DMS 273 (cell line): ENCODE measurements around the gene ZNF765.
"Not testable (repeated sequence)": the region's sequence is repeated elsewhere in the genome, so short reads cannot be mapped to it uniquely, and the experiment has no call there.

Experiments
- DNase-seq: peaks from one replicate; lab custom pipeline; 2025; ENCODE audit not compliant: unreplicated experiment; lab: John Stamatoyannopoulos, UW

ZNF765 gene

DNA sequence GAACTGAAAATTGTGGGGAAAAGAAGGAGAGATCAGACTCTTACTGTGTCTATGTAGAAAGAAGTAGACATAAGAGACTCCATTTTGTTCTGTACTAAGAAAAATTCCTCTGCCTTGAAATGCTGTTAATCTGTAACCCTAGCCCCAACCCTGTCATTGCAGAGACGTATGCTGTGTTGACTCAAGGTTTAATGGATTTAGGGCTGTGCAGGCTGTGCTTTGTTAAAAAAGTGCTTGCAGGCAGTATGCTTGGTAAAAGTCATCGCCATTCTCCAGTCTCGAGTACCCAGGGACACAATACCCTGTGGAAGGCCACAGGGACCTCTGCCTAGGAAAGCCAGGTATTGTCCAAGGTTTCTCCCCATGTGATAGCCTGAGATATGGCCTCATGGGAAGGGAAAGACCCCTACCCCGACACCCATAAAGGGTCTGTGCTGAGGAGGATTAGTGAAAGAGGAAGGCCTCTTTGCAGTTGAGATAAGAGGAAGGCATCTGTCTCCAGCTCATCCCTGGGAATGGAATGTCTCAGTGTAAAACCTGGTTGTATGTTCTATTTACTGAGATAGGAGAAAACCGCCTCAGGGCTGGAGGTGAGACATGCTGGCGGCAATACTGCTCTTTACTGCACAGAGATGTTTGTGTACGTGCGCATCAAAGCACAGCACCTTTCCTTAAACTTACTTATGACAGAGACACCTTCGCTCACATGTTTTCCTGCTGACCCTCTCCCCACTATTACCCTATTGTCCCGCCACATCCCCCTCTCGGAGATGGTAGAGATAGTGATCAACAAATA, 25.8 kb downstream of the ZNF765 start:
- not testable (repeated sequence) for DNase-seq

DNA sequence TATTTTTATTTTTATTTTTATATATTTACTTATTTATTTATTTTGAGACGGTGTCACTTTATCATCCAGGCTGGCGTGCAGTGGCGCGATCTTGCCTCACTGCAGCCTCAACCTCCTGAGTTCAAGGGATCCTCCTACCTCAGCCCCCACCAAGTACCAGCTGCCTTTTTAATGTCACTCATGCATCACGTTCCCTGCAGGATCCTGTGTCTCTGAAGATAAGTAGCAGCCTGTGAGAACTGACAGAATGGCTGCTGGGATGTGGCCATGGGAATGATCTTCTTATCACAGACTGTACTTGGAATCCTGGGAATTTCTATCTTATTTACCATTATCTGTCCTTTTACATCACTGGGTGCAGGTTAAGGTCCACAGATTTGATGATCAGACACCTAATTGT, 27.6 kb downstream of the ZNF765 start:
- DNase-seq = no peak

DNA sequence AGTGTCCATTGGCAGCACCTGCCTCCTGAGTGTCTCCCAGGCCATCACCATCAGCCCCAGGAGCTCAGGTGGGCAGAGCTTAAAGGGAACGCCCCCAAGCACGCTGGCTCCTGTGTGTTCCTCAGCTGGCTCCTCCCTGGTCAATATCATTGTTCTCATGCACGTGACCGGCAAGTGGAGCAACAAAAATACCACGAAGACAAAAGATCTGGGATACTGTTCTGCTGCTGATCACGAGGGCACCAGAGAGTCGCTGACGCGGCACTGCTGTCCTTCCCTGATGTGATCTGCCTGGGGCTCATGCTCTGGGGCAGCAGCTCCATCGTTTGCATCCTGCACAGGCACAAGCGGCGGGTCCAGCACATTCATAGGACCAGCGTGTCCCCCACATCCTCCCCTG, 28.1 kb downstream of the ZNF765 start:
- DNase-seq = not testable (repeated sequence)

DNA sequence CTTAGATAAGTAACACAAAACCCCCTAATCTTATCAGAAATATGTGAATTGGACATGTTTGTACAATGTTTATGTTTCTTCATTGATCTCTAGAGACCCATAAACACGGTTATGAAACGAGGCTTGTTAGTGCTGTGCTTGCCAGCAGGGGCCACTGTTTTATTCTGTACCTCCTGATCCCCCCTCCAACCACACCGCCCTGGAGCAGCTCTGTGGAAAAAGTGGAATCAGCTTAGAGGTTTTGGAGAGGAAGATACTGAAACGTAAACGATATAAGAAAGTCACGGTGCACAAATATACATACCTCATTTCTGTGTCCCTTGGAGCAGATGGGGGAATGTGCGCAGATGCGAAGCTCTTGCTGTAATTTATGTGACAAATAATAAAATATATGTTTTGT, 28.7 kb downstream of the ZNF765 start:
- peak; percentile 23 for DNase-seq

DNA sequence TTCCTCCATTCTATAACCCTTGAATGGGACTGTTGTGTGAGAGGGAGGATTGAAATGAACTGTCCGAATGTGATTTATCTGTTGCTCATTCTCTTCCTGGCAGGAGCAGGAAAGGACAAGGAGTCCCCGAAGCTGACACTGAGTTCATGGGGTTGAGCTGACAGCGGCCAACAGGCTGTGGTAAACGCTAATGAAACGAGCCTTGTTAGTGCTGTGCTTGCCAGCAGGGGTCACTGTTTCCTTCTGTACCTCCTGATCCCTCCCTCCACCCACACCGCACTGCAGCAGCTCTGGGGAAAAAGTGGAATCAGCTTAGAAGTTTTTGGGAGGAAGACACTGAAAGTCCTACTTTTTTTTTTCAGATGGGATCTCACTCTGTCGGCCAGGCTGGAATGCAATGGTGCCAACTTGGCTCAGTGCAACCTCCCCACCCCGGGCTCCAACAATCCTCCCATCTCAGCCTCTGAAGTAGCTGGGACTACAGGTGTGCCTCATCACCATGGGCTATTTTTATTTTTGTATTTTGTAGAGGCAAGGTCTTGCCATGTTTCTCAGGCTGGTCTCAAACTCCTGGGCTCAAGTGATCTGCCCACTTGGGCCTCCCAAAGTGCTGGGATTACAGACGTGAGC, 30.1 kb downstream of the ZNF765 start:
- peak; percentile 70 for DNase-seq

DNA sequence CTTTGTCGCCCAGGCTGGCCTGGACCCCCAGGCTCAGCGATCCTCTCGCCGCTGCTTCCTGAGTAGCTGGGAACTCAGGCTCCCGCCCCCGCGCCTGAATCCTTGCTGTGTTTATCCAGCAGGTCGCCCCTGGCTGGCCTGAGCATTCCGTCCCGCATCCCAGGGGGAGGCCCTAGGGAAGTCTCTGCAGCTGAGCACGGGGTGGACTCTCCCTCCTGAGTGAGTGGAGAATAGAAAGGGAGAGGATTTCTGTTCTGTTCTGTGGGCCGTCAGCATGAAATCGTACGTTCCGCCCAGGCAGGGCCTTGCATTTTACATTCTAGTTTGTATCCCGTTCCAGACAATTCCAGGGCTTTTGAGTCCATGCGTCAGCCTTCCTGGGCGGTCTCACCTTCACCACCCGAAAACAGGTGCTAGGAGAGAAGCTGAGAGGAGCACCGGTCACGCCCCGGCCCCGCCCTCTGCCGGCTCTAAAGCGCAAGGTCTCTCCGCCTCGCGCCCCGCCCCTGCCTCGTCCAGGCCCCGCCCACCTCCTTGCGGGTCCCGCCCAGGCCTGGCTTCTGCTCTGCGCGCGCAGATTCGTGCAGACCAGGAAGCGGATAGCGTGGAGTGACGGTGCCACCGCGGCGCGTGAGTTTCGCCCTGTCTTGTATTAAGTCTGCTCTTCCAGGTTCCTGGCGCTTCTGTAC, 36.6 kb downstream of the ZNF765 start, which contains the start of gene ZNF761:
Gene ZNF761 (plus strand): TSS at position 586 of the 689 bp plus-strand sequence. CDS start 15,285 bp downstream, outside the sequence.
- DNase-seq = peak; percentile 96

DNA sequence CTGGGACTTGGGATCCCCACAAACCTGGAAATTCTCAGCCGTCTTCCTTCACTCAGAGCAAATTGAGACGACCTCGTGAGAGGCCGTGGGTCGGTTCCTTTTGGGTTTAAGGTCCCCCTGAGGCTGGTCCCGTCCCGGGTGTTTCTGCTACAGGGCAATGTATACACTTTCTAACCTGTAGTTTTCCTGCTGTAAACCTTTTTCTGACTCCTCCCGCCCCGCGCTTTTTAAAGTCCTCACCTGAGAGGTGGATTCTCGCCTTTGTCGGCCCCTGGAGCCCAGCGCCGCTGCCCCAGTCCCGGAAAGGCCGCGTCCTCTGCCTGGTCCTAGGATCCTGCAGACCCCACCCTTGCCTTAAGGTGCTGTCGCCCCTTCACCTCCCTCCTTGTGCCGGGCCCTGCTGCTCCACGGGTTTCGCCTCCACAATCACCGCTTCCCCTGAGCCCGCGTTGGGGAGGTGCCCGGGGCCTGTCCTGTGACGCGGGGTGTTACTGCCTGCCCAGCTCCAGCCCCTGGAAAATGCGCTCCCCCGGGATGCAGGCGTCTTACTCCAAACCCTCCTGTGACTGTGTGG, 37.2 kb downstream of the ZNF765 start:
- DNase-seq = peak; percentile 51

DNA sequence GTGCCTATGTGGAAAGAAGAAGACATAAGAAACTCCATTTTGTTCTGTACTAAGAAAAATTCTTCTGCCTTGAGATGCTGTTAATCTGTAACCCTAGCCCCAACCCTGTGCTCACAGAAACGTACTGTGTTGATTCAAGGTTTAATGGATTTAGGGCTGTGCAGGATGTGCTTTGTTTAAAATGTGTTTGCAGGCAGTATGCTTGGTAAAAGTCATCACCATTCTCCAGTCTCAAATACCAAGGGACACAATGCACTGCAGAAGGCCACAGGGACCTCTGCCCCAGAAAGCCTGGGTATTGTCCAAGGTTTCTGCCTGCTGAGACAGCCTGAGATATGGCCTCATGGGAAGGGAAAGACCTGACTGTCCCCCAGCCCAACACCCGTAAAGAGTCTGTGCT, 48.9 kb downstream of the ZNF765 start:
- not testable (repeated sequence) for DNase-seq

DNA sequence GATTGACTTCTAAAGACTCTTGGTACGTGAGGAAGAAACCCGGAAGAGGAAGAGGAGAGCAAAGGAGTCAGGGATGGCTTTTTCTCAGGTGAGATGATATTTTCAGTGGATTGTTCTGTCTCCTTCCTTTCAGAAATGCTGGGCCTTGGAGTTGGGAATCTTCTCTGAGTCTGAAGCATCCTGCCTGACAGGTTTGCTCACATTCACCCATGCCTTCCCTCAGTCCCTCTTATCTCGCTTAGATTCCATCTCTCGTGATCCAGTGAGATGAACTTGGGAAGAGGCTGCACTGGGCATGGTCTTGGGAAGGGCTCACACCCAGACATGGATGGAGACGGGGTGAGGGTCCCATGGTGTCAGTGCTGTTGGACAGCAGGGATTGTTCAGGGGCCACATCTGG, 52.2 kb downstream of the ZNF765 start:
- not testable (repeated sequence) for DNase-seq

DNA sequence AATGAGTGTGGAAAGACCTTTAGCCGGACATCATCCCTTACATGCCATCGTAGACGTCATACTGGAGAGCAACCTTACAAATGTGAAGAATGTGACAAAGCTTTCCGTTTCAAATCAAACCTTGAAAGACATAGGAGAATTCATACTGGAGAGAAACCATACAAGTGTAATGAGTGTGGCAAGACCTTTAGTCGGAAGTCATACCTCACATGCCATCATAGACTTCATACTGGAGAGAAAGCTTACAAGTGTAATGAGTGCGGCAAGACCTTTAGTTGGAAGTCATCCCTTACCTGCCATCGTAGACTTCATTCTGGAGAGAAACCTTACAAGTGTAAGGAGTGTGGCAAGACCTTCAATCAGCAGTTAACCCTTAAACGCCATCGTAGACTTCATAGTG, 60.9 kb downstream of the ZNF765 start:
- no peak for DNase-seq

DNA sequence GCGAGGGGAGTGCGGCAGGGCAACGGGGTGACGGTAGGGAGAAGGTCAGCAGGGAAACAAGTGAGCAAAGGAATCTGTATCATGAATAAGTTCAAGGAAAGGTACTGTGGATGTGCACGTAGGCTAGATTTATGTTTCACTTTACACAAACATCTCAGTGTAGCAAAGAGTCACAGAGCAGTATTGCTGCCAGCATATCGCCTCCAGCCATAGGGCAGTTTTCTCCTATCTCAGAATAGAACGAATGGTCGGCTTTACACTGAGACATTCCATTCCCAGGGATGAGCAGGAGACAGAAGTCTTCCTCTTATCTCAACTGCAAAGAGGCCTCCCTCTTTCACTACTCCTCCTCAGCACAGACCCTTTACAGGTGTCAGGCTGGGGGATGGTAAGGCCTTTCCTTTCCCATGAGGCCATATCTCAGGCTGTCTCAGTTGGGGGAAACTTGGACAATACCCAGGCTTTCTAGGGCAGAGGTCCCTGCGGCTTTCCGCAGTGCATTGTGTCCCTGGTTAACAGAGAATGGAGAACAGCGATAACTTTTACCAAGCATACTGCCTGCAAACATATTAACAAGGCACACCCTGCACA, 65.3 kb downstream of the ZNF765 start:
- not testable (repeated sequence) for DNase-seq

DNA sequence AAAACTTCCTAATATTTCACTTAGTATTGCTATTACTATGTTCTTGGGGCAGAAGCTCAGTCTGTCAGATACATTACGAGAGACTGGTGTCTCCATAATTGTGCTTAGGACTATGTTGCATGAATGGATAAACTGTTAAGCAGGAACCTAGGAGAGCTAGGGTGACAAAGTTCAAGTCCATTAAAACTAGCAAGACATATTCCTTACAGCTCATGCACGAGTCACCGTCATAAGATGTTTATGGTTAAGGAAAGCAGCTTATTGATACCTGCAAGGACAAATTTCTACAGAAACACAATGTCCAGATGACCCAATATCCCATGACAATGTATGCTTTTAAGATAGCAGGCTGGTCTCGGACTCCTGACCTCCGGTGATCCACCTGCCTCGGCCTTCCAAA, 66.9 kb downstream of the ZNF765 start:
- DNase-seq = no peak

DNA sequence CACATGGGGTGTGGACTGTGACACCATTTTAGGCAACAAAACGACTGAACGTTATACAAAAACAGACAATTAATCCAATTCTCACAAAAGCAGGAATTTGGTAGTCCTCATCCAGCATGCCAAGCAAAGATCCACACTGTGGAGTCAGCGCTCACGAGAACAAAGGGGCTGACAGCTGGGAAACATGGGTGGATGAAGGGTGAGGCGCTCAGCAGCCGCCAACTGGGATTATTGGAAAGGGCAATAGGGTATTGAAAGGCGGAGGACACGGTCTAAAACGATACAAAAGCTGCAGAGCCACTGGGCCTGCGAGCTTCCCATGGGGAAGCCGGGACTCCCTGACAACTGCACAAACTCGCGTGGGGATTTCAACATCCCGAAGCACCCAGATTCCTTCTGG, 67.9 kb downstream of the ZNF765 start:
- no peak for DNase-seq

DNA sequence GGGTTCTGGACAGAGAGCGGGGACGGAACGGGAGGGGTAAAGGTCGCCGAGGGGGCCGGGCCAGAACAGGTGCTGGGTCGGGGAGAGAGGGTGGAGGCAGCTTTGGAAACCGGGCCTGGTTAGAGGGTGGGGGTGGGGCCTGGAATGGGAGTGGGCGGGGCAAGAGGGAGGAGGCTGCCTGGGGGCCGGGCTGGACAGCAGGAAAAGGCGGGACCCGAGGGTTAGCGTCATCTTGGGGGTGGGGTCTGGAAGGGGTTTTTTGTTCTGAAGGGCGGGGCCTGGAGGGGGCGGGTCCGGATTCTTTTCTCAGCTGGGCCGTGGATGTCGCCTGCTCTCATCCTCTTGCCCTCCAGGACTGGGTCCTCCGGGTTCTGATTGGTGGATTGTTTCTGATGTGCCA, 68.3 kb downstream of the ZNF765 start:
- peak; percentile 12 for DNase-seq

DNA sequence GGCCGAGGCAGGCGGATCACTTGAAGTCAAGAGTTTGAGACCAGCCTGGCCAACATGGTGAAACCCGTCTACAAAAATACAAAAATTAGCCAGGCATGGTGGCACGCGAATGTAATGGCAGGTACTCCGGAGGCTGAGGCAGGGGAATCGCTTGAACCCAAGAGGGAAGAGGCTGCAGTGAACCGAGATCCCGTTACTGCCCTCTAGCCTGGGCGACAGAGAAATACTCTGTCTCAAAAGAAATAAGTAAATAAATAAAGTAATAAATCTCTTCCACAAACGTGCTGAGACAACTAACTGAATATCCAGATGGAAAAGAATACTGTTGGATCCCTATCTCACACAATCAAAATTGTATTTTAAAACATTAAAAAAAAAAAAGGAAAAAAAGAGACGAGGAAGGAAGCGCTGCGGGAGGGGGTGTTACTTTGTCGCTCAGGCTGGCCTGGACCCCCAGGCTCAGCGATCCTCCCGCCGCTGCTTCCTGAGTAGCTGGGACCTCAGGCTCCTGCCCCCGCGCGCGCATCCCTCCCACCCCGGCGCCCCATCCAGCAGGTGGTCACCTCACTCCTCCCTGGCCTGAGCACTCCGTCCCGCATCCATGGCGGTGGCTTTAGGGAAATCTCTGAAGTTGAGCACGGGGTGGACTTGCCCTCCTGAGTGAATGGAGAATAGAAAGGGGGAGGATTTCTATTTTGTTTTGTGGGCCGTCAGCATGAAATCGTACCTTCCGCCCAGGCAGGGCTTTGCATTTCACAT, 72.0 kb downstream of the ZNF765 start:
- DNase-seq = peak; percentile 58

DNA sequence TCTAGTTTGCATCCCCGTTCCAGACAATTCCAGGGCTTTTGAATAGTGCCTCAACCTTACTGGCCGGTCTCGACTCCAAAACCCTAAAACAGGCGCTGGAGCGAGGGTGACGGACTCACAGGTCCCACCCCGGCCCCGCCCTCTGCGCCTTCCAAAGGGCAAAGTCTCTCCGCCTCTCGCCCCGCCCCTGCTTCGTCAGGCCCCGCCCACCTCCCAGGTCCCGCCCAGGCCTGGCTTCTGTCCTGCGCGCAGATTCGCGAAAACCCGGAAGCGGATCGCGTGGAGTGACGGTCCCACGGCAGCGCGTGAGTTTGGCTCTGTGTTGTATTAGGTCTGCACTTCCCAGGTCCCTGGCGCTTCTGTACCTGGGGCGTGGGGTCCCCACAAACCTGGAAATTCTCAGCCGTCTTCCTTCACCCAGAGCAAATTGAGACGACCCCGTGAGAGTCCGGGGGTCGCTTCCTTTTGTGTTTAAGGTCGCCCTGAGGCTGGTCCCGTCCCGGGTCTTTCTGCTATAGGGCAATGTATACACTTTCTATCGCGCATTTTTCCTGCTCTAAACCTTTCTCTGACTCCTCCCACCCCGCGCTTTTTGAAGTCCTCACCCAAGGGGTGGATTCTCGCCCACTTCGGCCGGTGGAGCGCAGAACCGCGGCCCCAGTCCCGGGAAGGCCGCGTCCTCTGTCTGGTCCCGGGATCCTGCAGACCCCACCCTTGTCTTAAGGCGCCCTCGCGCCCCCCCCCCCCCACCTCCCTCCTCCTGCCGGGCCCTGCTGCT, 72.7 kb downstream of the ZNF765 start, which contains the start of gene ZNF813:
Gene ZNF813 (plus strand): TSS at position 249 of the 778 bp plus-strand sequence. CDS start 16,090 bp downstream, outside the sequence.
- DNase-seq = peak; percentile 94

DNA sequence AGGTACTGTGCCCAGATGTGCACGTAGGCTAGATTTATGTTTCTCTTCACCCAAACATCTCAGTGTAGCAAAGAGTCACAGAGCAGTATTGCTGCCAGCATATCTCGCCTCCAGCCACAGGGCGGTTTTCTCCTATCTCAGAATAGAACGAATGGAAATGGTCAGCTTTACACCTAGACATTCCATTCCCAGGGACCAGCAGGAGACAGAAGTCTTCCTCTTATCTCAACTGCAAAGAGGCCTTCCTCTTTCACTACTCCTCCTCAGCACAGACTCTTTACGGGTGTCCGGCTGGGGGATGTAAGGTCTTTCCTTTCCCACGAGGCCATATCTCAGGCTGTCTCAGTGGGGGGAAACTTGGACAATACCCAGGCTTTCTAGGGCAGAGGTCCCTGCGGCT, 73.7 kb downstream of the ZNF765 start:
- DNase-seq = not testable (repeated sequence)

DNA sequence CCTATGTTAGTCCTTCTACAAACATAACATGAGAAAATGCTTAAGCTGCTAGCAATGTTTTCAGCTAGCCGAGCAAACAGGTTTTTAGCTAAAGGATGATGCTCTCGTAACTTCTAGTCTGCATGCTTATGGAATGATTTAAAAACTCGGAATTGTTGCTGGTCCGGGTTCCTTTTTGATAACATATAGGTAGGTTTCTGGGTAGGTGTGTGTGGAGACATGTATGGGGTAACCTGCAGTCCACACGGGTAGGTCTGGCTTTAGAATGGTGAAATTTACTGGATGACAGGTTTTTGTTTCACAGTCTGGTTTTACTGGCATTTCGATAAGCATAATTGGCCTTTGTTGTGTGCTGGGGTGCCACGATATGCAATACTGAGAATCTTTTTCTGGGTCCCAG, 77.0 kb downstream of the ZNF765 start:
- no peak for DNase-seq

DNA sequence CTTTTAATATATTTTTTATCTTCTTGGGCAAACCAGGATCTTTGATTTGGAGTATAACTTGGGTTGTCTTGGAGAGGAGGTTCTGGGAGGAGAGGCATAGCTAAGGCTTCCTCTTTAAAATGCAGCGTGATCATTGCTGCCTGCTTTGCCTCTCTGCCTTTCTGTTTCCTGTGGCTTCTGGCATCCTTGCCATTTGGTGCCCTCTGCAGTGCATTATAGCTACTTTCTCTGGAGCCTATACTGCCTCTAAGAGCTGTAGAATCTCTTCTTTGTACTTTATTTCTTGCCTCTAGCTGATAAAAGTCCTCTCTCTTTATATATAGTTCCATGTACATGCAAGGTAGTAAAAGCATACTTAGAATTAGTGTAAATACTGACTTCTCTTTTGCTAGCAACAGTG, 79.9 kb downstream of the ZNF765 start:
- DNase-seq = not testable (repeated sequence)
